HG02678 (cell line): ENCODE measurements around the gene LAP3.
"Not testable (repeated sequence)": the region's sequence is repeated elsewhere in the genome, so short reads cannot be mapped to it uniquely, and the experiment has no call there.

Experiments used
- ATAC-seq: cut with Tn5 transposase; IDR thresholded peaks from one replicate; pipeline ENCODE4 v1.9.1; 2021; ENCODE audit warnings: mild to moderate bottlenecking, moderate library complexity; ENCODE audit not compliant: unreplicated experiment

LAP3 gene

DNA sequence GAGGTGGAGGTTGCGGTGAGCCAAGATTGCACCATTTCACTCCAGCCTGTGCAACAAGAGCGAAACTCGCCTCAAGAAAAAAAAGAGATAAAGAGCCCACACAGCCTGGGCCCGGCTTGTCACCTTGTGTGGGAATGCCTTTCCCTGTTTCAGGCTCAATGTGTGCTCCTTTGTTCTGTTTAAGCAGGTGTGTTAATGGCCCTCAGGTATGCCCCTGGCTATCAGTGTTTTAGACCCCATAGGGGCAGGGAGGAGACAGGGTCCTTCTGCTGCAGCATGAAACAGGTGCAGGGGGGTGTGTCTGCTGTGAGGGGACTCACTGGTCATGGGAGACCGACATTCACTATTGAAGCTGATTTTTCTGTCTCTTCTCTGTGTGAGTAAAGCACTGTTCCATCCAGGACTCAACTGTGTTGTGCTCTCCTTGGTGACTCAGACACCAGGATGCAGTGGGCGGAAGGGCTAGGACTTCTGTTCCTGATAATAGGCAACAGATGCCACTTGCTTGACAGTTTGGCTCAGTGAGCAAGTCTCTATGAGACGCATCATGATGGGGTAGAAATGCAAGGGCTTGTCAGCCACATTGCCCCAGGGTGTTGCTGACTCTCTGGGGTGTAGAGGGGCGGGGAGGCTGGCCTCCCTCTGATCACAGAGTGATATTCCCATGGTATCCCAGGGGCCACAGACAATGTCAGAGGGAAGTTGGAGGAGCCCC, 15.6 kb upstream of the LAP3 start:
- ATAC-seq = no peak

GRCh38 chr4:17562157-17562556, 14.8 kb upstream of the LAP3 start:
- no peak for ATAC-seq

- ATAC-seq = no peak
These were observed 11.2 kb upstream of the LAP3 start for GRCh38 chr4:17565846-17566245.

- ATAC-seq = no peak
These were observed 9.7 kb upstream of the LAP3 start for GRCh38 chr4:17567271-17567670.

GRCh38 chr4:17574206-17574605, 2.8 kb upstream of the LAP3 start:
- ATAC-seq = no peak

DNA sequence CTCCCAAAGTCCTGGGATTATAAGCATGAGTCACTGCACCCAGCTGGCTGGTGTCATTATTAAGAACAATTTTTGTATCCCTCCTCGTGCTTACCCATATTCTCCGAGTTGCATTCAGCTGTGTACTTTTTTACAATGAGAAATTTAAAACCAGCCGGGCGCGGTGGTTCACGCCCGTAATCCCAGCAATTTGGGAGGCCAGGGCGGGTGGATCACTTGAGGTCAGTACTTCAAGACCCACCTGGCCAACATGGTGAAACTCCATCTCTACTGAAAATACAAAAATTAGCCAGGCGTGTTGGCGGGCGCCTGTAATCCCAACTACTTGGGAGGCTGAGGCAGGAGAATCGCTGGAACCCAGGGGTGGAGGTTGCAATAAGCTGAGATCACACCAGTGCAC, 1.8 kb upstream of the LAP3 start:
- not testable (repeated sequence) for ATAC-seq

DNA sequence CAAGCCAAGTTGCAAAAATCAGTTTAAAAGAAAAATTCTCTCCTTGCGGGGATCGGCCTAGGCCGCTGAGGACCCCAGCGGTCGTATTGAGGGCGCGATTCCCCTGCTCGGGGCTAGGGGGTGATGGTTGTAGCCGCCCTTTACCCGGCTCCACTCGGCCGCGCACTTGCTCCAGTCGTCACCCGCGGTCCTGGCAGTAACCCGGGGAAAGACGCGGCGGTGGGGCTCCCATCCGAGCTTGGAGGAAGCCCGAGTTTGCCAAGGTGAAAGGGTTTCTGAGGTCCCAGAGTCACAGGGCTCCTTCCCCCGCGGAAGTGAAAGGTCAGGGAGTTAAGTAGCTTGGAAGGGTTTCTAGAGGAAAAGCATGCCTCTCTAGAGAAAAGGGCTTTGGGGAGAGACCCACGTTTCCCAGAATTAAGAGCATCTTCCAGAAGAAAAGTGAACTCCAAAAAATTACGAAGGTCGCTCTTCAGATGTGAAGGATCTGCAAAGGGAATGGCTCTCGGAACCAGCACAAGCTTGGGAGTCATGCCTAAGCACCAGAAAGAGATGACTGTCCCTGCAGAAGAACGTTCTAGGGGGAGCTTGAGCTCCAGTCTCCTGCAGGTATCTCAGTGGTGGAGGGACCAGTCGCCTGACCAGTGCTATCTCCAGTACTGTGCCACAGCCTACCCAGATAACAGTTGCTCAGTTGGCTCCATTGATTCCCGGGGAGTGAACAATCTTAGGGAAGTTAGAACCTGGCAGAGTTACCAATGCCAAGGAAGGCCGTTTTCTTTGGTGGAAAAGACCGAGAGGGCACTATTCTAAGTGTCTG, 875 bp downstream of the LAP3 start:
- ATAC-seq = peak; percentile 11

GRCh38 chr4:17578482-17578891, 1.5 kb downstream of the LAP3 start:
- peak; percentile 32 for ATAC-seq

DNA sequence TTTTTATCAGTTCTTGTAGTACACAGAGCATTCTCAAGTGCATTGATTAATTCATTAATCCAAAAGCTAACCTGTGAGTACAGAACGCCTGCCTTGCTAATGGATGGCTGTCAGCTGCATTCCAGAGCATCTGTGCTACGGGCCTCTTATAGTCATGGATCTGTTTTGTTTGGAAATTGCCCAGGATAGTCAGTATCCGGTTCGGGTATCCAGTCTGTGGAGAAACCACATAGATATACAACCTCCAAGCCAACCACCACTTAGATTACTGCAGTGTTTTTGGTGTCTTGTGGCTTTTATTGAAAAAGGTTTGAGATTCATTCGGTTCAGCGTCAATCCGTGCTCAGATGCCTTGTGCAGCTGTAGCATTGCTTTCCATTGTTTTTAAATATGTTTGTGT, 4.0 kb downstream of the LAP3 start:
- no peak for ATAC-seq

GRCh38 chr4:17583276-17583675, 6.3 kb downstream of the LAP3 start:
- ATAC-seq = no peak

DNA sequence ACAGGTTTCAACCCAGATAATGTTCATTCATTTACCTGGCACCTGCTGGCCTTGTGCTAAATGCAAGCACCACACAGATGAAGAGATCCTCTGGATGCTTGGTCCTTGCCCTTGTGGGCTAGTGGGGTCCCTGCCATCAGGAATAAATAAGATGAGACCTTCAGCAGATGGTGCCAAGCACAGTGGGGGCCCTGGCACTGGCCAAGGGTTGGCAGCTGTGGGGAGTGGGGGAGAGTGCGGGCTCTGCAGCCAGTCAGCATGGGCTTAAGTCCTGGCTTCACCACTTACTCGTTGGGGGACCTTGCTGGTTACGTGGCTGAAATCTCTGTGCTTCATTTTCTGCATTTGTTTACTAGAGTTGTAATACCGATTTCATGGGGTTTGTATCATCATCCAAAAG, 6.9 kb downstream of the LAP3 start:
- no peak for ATAC-seq

DNA sequence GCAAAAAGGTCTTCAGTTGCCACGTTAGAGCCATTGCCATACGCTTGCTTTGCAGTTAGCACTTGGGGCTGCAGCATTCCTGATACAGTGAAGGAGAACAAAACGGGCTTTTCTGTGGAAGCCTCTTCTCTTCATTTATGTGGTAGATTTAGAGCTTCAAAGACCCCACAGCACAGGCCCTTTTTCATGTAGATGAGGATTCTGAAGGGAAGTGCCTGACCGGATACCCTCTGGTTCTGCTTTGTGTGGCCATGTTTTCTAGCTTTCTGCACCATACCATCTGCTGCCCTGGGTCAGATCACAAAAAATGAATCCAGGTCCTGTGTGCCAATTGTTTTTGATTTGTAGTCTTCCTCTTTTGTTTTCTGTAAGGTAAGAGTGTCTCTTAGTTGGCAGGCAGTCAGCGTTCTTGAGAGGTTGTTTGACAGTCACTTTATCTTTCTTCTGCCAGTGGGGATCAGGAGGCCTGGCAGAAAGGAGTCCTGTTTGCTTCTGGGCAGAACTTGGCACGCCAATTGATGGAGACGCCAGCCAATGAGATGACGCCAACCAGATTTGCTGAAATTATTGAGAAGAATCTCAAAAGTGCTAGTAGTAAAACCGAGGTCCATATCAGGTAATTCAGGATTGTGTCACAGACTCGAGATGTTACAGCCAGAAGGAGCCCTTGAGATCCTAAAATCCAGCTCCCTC, 7.7 kb downstream of the LAP3 start:
- ATAC-seq = no peak

- no peak for ATAC-seq
These were observed 10.3 kb downstream of the LAP3 start for GRCh38 chr4:17587094-17587822.

GRCh38 chr4:17589355-17589754, 12.4 kb downstream of the LAP3 start:
- no peak for ATAC-seq

DNA sequence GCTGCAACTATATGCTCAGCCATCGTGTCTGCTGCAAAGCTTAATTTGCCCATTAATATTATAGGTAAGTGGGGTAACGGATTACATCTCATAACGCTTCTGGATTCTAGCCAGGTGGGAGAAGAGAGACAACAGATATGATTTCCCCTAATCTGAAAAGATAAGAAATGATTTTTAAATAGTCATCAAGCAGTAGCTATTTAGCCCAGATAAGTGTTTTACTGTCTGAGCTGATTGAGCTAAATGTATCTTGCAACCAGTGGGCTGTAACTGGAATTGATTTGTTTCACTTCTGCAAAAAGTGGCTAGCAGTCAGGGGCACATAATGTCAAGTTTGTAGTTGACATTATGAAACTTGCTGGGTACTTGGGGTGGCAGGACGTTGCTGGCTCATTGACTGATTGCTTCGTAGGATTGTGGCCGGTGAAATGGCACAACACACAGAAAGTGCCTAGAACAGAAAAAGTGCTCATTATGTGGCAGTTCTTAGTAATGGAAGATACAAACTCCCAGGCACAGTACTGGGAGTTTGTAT, 18.5 kb downstream of the LAP3 start:
- peak; percentile 91 for ATAC-seq

DNA sequence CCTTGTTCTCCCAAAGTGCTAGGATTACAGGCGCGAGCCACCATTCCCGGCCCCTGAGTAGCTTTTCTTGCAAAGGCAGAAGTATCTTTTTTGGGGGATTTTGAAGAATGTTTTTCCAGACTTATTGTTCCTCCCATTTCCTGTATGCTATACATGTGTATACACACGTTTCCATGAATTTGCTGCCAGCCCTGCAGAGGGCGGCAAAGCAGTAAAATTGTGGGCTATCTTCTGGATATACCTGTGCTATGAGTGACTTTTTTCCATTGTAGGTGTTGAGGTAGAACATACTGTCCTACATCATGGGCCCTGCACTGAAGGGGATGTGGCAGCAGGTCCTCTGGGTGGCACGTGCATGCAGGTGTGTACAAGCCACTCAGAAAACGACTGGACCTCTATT, 20.5 kb downstream of the LAP3 start:
- ATAC-seq = no peak

DNA sequence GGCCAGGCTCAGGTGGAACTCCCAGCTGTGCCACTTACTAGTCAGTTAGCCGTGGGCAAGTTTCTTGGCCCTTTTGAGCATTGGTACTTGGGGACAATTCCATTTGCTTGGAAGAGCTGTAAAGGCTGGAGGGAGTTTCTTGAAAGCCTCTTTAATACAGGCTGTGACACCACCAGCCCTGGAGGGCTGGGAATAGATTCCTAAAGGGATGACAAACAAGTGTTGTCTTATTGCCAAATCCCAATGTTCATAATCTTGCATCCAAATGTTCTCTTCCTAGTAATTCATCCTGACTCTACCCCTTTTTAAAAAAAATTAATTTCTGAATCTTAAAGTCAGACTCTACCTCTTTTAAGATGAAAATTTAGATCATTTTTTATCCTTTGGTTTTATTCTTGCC, 22.8 kb downstream of the LAP3 start:
- ATAC-seq = no peak

DNA sequence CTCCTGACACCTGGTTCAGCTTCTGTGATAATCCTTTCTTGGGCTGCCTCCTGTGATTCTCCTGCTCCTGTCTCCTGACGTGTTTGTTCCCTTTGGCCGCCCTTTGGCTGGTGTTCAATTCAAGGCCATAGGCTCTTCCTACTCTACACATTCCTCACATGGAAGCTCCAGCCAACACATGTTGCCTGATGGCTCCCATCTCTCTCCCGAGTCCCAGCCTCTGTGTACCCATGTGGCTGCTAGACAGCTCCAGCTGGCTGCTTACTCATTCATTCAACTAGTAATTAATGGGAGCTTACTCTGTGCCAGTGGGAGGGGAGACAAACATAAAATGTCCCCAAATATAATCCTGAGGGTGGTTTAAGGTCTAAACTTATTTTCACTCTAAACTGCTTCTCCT, 28.2 kb downstream of the LAP3 start:
- ATAC-seq = no peak

- peak; percentile 55 for ATAC-seq
These were observed 36.9 kb downstream of the LAP3 start for GRCh38 chr4:17613761-17614415.
